A204.1 (cell line): ENCODE data around the gene DPP6.
A peak's percentile ranks its signal among the peaks of the same experiment; 100 is the strongest.
"Not testable (repeated sequence)": the region's sequence is repeated elsewhere in the genome, so short reads cannot be mapped to it uniquely, and the experiment has no call there.

Source experiments
- FAIRE-seq: peaks from 2 replicates; lab custom pipeline; 2012; peaks lifted over from hg19 to GRCh38; lab: Jason Lieb, UNC

Gene DPP6

DNA sequence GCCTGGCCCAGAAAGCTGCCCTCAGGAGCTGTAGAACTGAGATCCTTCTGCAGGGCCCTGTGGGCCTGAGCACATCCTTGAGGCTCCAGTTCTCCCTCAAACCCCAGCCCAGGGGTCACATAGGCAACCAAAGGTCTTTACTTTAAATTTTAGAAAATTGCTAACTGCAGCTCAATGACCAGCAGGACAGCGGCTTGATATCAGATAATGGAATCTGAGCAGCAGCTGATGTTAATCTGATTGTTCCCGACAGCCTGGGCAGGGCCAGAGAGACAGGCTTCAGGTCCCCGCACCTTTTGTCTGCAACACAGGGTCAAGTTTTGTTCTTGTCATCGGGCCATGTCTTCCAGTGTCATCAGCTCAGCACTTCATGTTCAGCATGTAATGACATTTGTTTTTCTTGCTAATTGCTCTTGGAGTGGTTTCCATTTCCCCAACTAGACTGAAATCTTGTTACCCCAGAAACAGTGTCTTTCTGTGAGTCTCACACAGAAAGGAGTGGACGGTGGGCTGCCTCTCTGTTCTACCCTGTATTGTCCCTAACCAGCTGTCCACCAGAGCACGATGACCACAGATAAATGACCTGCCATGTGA lies 859.8 kb downstream of the DPP6 start:
- no peak for FAIRE-seq

DNA sequence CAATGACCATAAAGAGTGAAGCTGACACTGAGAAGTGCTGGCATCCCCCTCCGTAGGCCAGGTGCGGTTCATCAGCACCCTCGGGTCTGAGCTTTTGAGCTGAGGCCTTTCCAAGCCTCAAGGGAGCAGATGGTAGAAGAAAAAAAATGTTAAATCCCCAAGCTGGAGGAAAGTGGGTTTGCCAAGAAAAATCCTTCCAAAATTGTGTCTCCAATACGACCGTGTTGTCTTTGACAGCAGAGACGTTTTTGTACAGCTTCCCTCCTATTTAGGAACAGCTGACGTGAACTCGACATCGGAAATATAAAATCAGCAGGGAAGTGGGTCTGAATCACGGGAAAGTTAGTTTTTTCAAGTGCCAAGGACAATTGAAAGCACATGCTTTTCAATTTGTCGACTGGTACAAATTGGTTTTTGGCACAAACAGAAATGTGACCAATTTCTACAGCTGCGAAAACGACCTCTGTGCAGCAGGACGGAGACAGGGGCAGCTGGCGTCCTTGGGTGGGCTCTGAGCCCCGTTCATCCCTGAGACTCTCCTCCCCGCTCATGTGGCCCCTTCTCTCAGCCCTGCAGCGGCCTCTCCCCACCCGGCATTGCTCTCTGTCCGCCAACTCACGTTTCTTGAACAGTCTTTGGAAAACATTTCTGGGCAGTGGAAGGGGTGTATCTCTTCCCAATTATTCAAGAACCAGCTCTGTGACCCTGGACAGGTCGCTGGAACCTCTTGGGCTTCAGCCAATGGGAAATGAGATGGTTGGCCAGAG lies 860.9 kb downstream of the DPP6 start:
- FAIRE-seq: no peak

DNA sequence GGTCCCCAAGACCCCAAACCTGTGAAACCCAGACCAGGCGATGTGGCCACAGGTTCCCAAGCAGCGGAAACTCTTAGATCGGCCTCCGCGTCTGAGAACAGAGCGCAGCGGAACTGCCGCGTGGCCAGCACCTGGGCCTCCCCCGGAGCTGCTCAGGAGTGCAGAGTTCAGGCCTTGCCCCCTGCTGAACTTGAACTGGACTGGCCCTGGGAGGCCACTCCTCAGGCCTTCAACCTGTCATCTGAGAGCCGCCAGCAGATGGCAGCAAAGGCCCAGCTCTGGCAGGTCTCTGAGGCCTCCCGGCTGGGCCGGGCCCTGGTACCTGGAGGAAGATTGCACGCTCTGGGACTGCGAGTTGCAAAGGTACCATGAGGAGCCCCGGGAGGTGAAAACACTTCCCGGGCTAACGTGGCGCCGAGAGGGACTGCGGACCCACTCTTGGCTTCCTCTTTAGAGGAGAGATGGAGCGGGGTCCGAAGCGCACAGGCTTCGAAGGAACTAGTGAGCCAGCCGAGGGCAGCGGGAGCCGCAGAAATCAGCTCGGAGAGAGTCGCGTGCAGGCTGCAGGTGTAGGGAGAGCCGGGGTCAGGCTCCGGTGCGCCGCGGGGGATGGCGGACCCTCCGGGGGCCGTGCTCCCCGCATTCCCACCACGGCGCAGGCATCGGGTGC lies 861.6 kb downstream of the DPP6 start:
- no peak for FAIRE-seq

DNA sequence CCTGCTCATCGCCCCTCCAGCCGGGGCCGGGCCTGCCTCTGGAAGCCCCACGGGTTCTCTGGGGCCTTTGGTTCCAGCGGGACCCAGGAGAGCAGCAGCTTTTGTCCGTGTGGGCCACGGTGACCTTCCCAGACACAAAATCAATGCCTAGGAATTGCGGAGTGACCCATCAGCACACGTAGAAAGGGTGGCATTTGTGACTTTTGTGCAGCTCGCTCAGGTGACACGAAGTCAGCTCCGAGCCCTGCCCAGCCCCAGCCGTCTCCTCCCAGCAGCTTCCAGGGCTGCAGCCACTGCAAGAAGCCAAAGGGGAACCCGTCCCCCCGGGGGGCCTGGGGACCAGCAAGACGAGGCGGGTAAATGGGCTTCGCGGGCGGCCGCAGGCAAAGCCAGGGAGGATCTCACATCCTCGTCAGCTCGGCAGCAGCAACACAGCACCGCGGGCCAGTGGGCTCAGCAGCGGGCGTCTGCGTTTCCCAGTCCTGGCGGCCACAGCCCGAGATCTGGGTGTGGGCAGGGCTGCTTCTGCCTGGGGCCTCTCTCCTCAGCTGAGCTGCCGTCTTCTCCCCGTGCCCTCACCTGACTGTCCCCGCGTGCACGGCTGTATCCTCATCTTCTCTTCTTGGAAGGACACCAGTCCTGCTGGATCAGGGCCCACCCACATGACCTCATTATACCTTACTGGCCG lies 862.3 kb downstream of the DPP6 start:
- no peak for FAIRE-seq

DNA sequence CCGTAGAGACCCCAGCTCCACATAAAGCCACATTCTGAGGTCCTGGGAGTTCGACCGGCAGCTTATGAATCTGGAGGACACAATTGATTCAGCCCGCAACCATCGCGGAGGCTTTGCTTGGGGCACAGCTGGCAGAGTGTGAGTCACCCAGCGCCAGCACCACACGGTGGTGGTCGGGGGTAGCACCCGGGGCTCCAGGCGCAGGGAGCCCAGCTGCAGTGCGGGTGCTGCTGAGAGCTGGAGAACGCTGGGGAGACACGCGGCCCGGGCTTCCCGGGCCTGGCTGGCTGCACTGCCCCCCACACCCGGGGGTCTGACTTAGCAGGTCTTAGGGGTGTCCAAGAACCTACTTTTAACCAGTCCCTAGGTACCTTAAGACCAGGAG lies 862.8 kb downstream of the DPP6 start:
- no peak for FAIRE-seq

DNA sequence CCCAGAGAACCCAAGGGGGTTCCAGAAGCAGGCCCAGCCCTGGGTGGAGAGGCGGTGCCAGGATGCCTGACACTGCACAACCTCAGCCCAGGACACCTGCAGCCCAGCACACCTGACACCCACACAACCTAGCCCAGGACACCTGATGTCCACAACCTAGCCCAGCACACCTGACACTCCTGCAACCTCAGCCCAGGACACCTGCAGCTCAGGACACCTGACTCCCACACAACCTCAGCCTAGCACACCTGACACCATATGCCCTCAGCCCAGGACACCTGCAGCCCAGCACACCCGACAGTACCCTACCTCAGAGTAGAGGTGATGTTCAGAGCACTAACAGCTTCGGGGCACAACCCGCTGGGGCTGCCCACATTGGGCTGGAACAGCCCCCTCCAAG lies 863.4 kb downstream of the DPP6 start:
- FAIRE-seq: no peak

DNA sequence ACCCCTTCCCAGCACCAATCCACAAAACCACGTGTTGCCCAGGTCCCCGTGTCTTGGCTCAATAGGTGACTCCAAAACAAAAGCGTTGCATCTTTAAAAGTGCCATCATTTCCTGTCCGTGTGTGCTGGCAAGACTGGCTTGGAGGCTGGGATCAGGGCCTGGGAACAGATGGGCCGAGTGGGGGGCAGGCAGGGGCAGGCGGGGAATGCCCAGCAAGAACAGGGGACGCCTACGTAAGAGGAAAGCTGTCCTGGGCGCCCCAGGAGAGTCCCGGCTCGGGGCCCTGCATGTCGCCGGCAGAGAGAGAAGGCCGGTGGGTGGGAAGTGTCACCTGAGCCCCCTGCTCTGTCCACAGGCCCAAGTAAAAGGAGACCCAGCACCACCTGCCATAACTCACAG lies 864.2 kb downstream of the DPP6 start:
- no peak for FAIRE-seq

DNA sequence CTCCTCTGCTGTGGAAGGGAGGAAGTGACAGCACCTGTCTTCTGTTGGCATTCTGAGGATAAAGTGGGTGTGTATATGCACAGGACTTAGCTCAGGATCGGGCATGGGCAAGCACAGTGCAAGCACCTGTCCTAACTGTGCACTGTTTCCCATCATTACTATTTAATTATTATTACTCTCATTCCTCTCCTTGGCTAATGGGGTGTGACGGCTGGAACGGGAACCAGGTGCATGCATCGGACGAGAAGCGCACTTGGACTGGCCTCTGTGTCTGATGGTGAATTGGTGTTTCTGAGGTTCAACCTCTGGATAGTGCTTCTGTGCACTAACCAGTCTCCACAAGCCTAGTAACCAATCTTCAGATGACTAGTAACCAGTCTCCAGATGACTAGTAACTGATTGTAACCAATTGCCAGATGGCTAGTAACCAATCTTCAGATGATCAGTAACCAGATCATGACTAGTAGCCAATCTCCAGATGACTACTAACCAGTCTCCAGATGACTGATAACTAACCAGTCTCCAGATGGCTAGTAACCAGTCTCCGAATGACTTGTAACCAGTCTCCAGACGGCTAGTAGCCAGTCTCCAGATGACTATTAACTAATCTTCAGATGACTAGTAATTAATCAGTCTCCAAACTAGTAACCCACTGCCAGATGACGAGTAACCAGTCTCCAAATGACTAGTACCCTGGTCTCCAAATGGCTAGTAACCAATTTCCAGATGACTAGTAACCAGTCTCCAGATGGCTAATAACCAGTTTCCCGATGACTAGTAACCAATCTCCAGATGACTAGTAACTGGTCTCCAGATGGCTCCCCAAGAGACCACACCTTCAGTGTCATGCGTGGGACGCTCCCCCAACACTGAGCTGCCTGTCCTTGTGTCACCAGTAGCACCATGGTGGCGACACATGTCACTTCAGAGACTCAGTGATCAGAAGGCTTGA lies 864.9 kb downstream of the DPP6 start:
- FAIRE-seq: no peak

DNA sequence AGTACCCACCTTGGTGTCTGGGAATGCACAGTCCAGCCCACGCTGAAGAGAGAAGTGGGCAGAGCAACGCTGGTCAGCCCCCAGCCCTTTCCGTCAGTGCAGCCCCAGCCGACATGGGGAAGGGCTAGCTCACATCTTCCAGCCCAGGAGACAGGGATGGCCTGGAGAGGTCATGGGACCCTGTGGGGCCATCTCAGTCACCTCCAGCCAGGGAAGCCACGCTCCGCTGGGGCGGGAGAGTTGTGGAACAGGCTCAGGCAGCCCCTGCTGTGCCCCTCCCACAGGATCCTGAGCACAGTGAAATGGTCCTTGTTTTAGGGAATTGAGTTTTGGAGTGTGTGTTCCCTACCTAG lies 865.6 kb downstream of the DPP6 start:
- no peak for FAIRE-seq

DNA sequence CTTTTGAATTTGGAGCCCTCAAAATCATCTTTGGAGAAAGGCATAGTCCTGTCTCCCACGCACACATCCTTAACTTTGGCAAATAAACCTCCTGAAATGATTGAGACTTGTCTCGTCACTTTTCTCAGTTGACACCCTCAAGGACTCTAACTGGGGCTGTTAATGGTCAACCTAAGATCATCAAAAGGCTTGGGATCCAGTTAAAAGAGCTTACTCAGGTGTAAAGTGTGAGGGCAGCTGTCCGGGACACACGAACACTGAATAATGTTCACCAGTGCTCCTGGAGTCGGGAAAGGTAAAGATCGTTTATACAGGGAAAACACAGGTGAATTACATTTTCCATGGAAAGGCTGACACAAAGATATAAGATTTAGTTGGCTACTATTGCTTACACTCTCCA lies 866.1 kb downstream of the DPP6 start:
- FAIRE-seq: no peak

DNA sequence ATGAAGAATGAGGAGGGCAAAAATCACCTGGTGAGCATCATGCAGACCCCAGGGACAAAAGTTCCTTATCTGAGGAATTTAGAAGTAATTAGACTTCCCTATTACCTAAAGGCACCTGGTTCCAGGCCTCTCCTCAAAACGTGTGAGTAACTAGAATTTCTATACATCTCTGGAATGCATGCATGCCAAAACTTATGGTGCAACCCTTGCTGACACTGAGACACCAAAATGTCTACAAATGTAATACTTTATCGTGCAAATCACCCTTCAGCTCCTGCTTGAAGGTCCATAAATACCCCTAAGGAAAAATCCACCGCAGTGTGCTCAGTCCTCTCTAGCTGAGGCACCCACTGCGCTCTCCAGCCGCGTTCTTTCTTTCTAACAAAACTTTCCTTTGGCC lies 866.5 kb downstream of the DPP6 start:
- FAIRE-seq: no peak

DNA sequence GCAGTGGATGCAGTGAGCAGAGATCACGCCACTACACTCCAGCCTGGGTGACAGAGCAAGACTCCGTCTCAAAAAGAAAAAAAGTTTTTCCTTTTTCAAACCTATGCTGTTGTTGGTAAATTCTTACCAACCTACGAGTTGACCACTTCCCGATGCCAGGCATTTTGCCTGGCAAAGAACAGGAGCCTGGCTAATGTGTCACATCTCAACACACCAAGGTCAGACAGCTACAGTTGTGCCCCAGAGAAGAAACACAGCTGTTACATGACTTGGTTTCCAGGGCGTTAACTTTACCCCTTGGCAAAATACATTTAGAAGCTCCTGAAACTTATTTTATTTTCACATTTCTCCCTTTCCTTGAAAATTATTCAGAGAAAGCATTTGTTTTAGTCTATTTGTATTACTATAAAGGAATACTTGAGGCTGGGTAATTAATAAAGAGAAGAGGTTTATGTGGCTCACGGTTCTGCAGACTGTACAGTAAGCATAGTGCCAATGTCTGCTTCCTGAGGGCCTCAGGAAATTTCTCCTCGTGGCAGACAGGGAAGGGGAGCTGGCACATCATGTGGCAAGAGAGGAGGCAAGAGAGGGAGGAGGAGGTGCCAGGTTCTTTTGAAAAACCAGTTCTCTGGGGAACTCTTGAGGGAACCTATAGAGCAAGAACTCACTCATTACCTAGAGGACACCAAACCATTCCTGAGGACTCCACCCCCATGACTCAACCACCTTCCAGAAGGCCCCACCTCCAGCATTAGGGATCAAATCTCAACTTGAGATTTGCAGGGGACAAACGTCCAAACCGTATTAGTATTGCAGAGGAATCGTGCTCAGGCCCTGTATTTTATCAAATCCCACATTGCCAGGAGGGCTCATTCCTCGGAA lies 867.4 kb downstream of the DPP6 start:
- no peak for FAIRE-seq

DNA sequence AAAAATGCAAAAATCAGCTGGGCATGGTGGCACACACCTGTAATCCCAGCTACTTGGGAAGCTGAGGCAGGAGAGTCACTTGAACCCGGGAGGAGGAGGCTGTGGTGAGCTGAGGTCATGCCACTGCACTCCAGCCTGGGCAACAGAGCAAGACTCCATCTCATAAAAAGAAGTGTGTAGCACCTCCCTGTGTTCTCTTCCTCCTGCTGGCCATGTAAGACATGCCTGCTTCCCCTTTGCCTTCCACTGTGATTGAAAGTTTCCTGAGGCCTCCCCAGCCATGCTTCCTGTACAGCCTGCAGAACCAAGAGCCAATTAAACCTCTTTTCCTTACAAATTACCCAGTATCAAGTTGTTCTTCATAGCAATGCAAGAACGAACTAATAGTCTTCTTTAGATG lies 870.3 kb downstream of the DPP6 start:
- FAIRE-seq: not testable (repeated sequence)

DNA sequence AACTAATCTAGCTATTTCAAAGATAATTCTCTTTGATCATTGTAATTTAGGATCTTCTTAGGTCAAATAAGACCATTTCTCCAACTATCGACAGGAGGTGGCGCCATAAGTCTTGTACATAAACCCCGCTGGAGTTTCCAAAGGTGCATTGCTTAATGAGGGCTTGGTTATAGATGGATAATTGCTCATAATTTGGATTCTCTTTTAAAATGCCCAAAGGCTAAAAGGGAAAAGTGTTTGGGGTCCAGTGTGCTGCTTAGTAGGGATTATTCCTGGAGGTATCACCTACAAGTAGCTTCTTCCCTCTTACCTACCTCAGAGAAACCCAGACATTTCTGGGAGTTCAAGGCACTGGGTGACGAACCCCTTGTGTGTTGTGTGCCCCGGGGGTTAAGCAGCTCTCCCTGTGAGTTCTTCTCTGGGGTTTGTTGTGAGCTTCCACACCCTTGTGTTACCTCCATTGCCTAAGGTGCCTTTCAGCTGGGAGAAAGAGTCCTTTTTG lies 875.5 kb downstream of the DPP6 start:
- FAIRE-seq: peak; percentile 99

DNA sequence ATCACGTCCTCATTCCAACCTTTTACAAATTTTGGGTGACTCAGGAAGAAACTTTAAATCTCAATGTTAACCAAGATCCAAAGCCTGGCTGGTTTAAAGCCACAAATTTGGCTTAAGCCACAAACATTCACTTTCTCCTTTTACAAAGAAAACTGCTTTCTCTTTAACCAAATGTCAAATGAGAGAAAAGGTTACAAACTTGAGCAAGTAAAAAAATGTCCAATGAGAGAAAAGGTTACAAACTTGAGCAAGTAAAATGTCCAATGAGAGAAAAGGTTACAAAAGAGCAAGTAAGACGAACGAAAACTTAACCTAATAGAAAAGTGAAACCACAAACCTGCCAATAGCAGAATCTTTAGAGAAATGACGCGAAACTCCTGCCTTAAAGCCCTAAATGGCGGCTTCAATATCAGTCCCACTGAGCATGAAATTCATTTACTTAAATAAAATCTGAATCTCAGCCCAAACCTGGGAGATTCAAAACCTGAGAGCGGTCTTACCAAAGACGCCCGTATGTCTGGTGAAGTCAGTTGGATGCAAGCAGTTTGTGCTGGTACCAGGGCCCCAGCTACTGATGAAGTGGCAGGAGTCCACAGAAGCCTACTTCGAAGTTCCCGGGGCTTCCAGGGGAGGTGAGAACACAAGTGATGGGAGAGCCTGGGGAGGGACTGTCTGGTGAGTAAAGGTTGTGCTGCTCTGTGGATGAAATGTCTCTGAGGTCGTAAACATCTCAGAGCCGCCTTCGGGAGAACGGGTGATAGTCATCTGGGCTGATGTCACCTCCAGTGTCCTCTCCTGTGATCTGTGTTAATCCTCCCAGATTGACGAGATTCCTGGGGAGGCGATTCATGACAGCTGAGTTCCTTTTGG lies 876.2 kb downstream of the DPP6 start:
- FAIRE-seq: peak; percentile 100

DNA sequence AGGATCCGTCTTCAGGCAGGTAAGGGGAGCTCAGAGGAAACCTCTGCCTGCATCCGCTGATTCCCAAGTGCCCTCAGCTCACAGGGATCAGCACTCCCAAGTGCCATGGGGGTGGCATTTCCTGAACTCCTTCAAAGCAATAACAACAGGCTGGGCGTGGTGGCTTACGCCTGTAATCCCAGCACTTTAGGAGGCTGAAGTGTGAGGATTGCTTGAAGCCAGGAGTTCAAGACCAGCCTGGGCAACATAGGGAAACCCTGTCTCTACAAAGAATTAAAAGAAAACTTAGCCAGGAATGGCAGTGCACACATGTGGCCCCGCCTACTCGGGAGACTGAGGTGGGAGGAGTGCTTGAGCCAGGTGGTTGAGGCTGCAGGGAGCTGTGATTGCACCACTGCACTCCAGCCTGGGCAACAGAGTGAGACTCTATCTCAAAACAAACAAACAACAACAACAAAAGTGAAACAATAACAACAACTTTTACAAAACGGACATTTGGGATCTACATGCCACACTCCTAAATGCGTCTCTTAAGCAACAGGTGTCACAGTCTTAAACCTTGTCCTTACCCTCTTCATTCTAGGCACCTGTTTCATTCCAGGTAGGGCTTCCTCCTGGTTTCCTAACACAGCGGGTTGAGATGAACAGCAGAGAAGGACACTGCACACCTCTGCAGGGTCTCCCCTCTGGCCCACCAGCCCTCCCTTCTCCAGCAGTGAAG lies 877.0 kb downstream of the DPP6 start:
- no peak for FAIRE-seq

DNA sequence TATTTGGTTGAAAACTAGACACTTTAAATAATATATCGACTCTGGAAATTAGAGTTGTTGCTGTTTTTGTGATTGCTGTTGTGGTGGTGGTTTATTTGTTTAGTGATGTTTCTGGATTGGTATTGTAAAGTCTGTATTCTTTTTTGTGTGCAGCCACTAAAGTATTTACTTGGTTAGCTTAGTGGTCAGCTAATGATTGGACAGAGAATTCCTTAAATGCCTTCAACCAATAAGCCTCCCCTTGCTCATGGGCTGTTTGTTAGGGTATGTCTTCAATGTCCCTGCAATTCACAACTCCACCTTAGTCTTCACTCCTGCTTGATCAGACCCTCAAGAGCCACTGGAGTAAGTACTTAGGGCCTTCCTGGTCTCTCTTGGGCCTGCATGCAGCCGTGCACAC lies 879.7 kb downstream of the DPP6 start:
- no peak for FAIRE-seq

DNA sequence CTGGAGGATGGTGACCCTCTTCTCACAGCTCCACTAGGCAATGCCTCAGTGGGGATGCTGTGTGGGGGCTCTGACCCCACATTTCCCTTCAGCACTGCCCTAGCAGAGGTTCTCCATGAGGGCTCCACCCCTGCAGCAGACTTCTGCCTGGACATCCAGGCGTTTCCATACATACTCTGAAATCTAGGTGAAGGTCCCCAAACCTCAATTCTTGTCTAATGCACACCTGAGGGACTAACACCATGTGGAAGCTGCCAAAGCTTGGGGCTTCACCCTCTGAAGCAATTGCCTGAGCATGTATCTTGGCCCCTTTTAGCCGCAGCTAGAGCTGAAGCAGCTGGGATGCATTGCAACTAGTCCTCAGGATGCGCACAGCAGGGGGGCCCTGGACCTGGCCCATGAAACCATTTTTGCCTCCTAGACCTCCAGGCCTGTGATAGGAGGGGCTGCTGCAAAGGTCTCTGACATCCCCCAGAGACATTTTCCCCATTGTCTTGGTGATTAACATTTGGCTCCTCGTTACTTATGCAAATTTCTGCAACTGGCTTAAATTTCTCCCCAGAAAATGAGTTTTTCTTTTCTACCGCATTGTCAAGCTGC lies 882.3 kb downstream of the DPP6 start:
- FAIRE-seq: not testable (repeated sequence)

DNA sequence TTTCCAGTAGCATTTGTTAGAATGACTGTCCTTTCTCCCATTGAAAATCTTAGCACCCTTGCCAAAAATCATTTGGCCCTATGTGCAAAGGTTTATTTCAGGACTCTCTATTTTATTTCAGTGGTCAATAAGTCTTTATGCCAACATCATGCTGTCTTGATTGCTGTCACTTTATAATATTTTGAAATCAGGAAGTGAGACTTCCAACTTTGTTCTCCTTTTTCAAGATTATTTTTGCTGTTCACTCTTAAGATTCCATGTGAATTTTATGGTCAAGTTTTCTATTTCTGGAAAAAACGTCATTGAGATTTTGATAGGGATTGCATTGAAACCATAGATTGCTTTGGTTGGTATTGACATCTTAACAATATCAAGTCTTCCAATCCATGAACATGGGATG lies 885.6 kb downstream of the DPP6 start:
- peak; percentile 75 for FAIRE-seq
